Lower lobe of right lung (tissue), 2 donors: ENCODE data around the gene ARHGAP32. TPM values are rescaled to one million over a fixed set of nuclear protein-coding genes. Genes with fewer than 3 reads are reported as not detected.

Experiments
- ATAC-seq, 2 donors: fragments of 200-7000 bp; cut with Tn5 transposase; one replicate each; pipeline ENCODE4 v1.9.1; 2020 to 2022; ENCODE audit warnings: mild to moderate bottlenecking in 2 of 2, moderate library complexity in 2 of 2
- DNase-seq: peaks from one replicate; pipeline ENCODE4 v3.0.0-alpha.2; 2020
- H3K27ac ChIP-seq: fragments of 200-600 bp; one replicate; pipeline ENCODE4 v1.8.0; 2022
- H3K27me3 ChIP-seq: fragments of 200-600 bp; one replicate; pipeline ENCODE4 v1.8.0; 2022; ENCODE audit warnings: low read depth
- H3K36me3 ChIP-seq: fragments of 200-600 bp; one replicate; pipeline ENCODE4 v1.8.0; 2022; ENCODE audit warnings: mild to moderate bottlenecking
- H3K4me1 ChIP-seq: fragments of 200-600 bp; one replicate; pipeline ENCODE4 v1.8.0; 2022
- H3K4me3 ChIP-seq: fragments of 200-600 bp; one replicate; pipeline ENCODE4 v1.8.0; 2022; ENCODE audit warnings: mild to moderate bottlenecking
- H3K9me3 ChIP-seq: fragments of 200-600 bp; one replicate; pipeline ENCODE4 v1.8.0; 2022
- intact Hi-C: fragments of 100-400 bp; cut with DNase I; formaldehyde crosslinking; loops from one replicate; pipeline ENCODE4 v1.11.0; 2022
- total RNA-seq: library from RNA; stranded (reverse); fragmentation: NEBNext Ultra II Directional; extraction: Animal tissue kit (Norgen Biotek cat#: 25700); gene quantifications from one replicate; pipeline ENCODE4 v1.2.1, GENCODE V29; 2021
- TF ChIP-seq, protein P1 (sequence below): fragments of 200-600 bp; IDR thresholded peaks from one replicate; pipeline ENCODE4 v1.8.0; 2022; ENCODE audit warnings: antibody characterized with exemption, mild to moderate bottlenecking
- donor health status: DM: no; HTN: yes; CAD: no; lungs with severe emphysema.

The ARHGAP32 gene
- total RNA-seq, 1 donor from 2014 or later: 27.9 TPM

GRCh38 chr11:129115652-129116586 lies 76.2 kb downstream of the ARHGAP32 start:
- TF ChIP-seq, protein P1, sequence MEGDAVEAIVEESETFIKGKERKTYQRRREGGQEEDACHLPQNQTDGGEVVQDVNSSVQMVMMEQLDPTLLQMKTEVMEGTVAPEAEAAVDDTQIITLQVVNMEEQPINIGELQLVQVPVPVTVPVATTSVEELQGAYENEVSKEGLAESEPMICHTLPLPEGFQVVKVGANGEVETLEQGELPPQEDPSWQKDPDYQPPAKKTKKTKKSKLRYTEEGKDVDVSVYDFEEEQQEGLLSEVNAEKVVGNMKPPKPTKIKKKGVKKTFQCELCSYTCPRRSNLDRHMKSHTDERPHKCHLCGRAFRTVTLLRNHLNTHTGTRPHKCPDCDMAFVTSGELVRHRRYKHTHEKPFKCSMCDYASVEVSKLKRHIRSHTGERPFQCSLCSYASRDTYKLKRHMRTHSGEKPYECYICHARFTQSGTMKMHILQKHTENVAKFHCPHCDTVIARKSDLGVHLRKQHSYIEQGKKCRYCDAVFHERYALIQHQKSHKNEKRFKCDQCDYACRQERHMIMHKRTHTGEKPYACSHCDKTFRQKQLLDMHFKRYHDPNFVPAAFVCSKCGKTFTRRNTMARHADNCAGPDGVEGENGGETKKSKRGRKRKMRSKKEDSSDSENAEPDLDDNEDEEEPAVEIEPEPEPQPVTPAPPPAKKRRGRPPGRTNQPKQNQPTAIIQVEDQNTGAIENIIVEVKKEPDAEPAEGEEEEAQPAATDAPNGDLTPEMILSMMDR: no peak
- H3K36me3 ChIP-seq: no peaks in the 10 kb centered on the region
- no peak overlapping the region for H3K4me3 ChIP-seq
- H3K4me1 ChIP-seq: no peaks in the 10 kb centered on the region
- H3K9me3 ChIP-seq: no peaks in the 10 kb centered on the region
- no peak overlapping the region for H3K27ac ChIP-seq
- no peak for DNase-seq
- H3K27me3 ChIP-seq: no peaks in the 10 kb centered on the region
- intact Hi-C loops: loop anchor here (5.0 kb wide), 1 partner anchor 216 kb away; no protein-coding TSS in a partner anchor
- no peak for ATAC-seq

- Histone ChIP-seq H3K36me3 (no peaks in the 10 kb centered on the region), H3K4me3 (no peak overlapping the region), H3K27me3 (no peaks in the 10 kb centered on the region), H3K4me1 (no peaks in the 10 kb centered on the region), H3K27ac (no peak overlapping the region), H3K9me3 (peaks cover 17% of the 10 kb centered on the region)
- intact Hi-C loops: no loop called here
- no peak for ATAC-seq
- DNase-seq: no peak
- TF ChIP-seq, protein P1: no peak
Observed at GRCh38 chr11:129109701-129110100, 82.4 kb downstream of the ARHGAP32 start.

DNA sequence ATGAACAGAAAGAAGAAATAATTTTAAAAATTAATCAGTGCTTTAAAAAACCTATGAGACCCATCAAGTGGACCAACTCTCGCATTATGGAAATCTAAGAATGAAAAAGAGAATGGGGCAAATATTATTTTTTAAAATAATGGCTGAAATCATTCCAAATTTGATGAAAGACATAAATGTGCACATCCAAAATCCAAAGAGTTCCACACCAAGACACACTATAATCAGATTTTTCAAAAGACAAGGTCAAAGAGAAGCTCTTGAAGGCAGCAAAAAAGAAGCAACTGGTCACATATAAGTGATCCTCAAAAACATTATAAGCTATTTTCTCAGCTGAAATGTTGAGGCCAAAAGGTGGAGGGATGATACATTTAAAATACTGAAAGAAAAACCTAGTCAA lies 85.3 kb downstream of the ARHGAP32 start:
- no peak for DNase-seq
- Histone ChIP-seq H3K4me1 (no peaks in the 10 kb centered on the region), H3K4me3 (no peak overlapping the region), H3K36me3 (no peaks in the 10 kb centered on the region), H3K27ac (no peak overlapping the region), H3K27me3 (no peaks in the 10 kb centered on the region), H3K9me3 (peaks cover 17% of the 10 kb centered on the region)
- intact Hi-C loops: no loop called here
- no peak for ATAC-seq
- TF ChIP-seq, protein P1: no peak

GRCh38 chr11:129102756-129103155 lies 89.4 kb downstream of the ARHGAP32 start:
- no peaks in the 10 kb centered on the region for H3K36me3 ChIP-seq
- no peaks in the 10 kb centered on the region for H3K4me1 ChIP-seq
- DNase-seq (no peak), ATAC-seq (no peak)
- H3K27ac ChIP-seq: no peak overlapping the region
- no peak overlapping the region for H3K4me3 ChIP-seq
- peaks cover 24% of the 10 kb centered on the region for H3K9me3 ChIP-seq
- TF ChIP-seq, protein P1: no peak
- intact Hi-C loops: no loop called here
- H3K27me3 ChIP-seq: no peaks in the 10 kb centered on the region

DNA sequence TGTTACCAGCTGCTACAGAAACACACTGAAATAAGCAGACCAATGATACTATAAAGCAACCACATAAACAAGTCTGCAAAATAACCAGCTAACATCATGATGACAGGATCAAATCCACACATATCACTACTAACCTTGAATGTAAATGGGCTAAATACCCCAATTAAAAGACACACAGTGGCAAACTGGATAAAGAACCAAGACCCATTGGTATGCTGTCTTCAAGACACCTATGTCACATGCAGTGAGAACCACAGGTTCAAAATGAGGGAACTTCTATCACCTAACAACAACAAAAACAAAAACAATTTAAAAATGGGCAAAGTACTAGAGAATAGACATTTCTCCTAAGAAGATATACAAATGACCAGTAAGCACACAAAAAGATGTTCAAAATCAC lies 89.9 kb downstream of the ARHGAP32 start:
- TF ChIP-seq, protein P1: no peak
- H3K27me3 ChIP-seq: no peaks in the 10 kb centered on the region
- no peaks in the 10 kb centered on the region for H3K36me3 ChIP-seq
- H3K4me3 ChIP-seq: no peak overlapping the region
- intact Hi-C loops: no loop called here
- DNase-seq (no peak), ATAC-seq (no peak)
- no peaks in the 10 kb centered on the region for H3K4me1 ChIP-seq
- peaks cover 26% of the 10 kb centered on the region for H3K9me3 ChIP-seq
- H3K27ac ChIP-seq: no peak overlapping the region
